HFF-Myc (cell line): ENCODE measurements around the gene IL16.

Source experiments
- DNase-seq: peaks from one replicate; pipeline ENCODE4 v3.0.0-alpha.2; 2011; ENCODE audit warnings: low read depth; ENCODE audit errors: extremely low read depth
- H3K4me3 ChIP-seq: replicated peaks from 2 replicates; pipeline ENCODE4 v1.5.1; 2011; ENCODE audit warnings: low read depth, mild to moderate bottlenecking, control low read depth, low read length
- CTCF ChIP-seq: IDR thresholded peaks from 2 replicates; pipeline ENCODE4 v1.5.1; 2012; ENCODE audit warnings: mild to moderate bottlenecking, low read depth, low read length, control low read depth; ENCODE audit errors: missing control alignments

The IL16 gene

GRCh38 chr15:81303244-81304225 is 106.9 kb downstream of the IL16 start:
- no peak for TF ChIP-seq CTCF
- DNase-seq, result no peak
- no peak overlapping the region for H3K4me3 ChIP-seq

- DNase-seq, result no peak
- H3K4me3 ChIP-seq, result no peak overlapping the region
- no peak for TF ChIP-seq CTCF
Observed at GRCh38 chr15:81304226-81304625, 107.5 kb downstream of the IL16 start.

GRCh38 chr15:81308260-81308659 is 111.6 kb downstream of the IL16 start:
- DNase-seq, result no peak
- TF ChIP-seq CTCF, result no peak
- no peak overlapping the region for H3K4me3 ChIP-seq

- H3K4me3 ChIP-seq, result no peak overlapping the region
- TF ChIP-seq CTCF, result no peak
- no peak for DNase-seq
Observed at GRCh38 chr15:81309647-81310450, 113.2 kb downstream of the IL16 start.

- TF ChIP-seq CTCF, result no peak
- DNase-seq, result no peak
- no peak overlapping the region for H3K4me3 ChIP-seq
Observed at GRCh38 chr15:81310480-81310879, 113.8 kb downstream of the IL16 start.

- TF ChIP-seq CTCF, result no peak
- no peak overlapping the region for H3K4me3 ChIP-seq
- DNase-seq, result no peak
Observed at GRCh38 chr15:81311752-81312464, 115.2 kb downstream of the IL16 start.
